ENCODE measurements around the gene TBC1D32.

Gene TBC1D32

GRCh38 chr6:121344539-121344938, 10.3 kb upstream of the TBC1D32 start (continued):
- TF ChIP-seq ZSCAN4 (tag by site-specific recombination; IDR thresholded peaks at IDR 0.05): no peak
- TF ChIP-seq PATZ1 (tag by site-specific recombination; IDR thresholded peaks at IDR 0.05): no peak
- TF ChIP-seq ZNF513 (tag by site-specific recombination; IDR thresholded peaks at IDR 0.05): no peak
- no peak for TF ChIP-seq ZNF830 (tag by site-specific recombination; IDR thresholded peaks at IDR 0.05; ENCODE audit: low read depth)
- TF ChIP-seq ZNF76 (tag by site-specific recombination; IDR thresholded peaks at IDR 0.05; ENCODE audit: borderline replicate concordance, low read depth): no peak
- TF ChIP-seq ZNF843 (tag by site-specific recombination; IDR thresholded peaks at IDR 0.05): no peak

GRCh38 chr6:121339639-121340226, 5.5 kb upstream of the TBC1D32 start:
- POLR2A ChIA-PET: no interaction called here
- Histone ChIP-seq H3K4me3 (ENCODE audit: low read depth, low read length) (no peak overlapping the region), H3K36me3 (ENCODE audit: control insufficient read depth in 2 of 2, insufficient read depth in 1 of 2, low read length in 2 of 2) (no peaks in the 10 kb centered on the region), H3K27ac (ENCODE audit: extremely low read depth, low read depth, low read length) (no peak overlapping the region), H3K9me3 (ENCODE audit: control insufficient read depth, insufficient read depth, low read depth, low read length) (no peaks in the 10 kb centered on the region), H3K4me1 (ENCODE audit: control insufficient read depth, insufficient read depth, low read length) (no peaks in the 10 kb centered on the region)
- TF ChIP-seq ZBTB10 (tag by site-specific recombination; IDR thresholded peaks at IDR 0.05): no peak
- no peak for TF ChIP-seq IKZF3 (tag by site-specific recombination; IDR thresholded peaks at IDR 0.05)
- no peak for TF ChIP-seq ZNF521 (tag by site-specific recombination; IDR thresholded peaks at IDR 0.05)
- no peak for TF ChIP-seq ZNF335 (tag by site-specific recombination; conservative IDR thresholded peaks at IDR 0.05)
- TF ChIP-seq ZNF473 (tag by site-specific recombination; IDR thresholded peaks at IDR 0.05): no peak
- CTCF ChIA-PET: no interaction called here

- no peak overlapping the region for H3K4me3 ChIP-seq (ENCODE audit: low read depth, low read length)
- no peak overlapping the region for H3K27ac ChIP-seq (ENCODE audit: extremely low read depth, low read depth, low read length)
- ChIA-PET POLR2A (no interaction called here), CTCF (no interaction called here)
- no peaks in the 10 kb centered on the region for H3K36me3 ChIP-seq (ENCODE audit: control insufficient read depth in 2 of 2, insufficient read depth in 1 of 2, low read length in 2 of 2)
- no peaks in the 10 kb centered on the region for H3K4me1 ChIP-seq (ENCODE audit: control insufficient read depth, insufficient read depth, low read length)
- no peaks in the 10 kb centered on the region for H3K9me3 ChIP-seq (ENCODE audit: control insufficient read depth, insufficient read depth, low read depth, low read length)
- TF ChIP-seq ZNF37A (tag by site-specific recombination; IDR thresholded peaks at IDR 0.05): no peak
- no peak for TF ChIP-seq KLF10 (tag by site-specific recombination; IDR thresholded peaks at IDR 0.05)
- TF ChIP-seq ZNF140 (tag by site-specific recombination; IDR thresholded peaks at IDR 0.05): no peak
- TF ChIP-seq GFI1B (tag by site-specific recombination; IDR thresholded peaks at IDR 0.05): no peak
- TF ChIP-seq ZNF48 (tag by site-specific recombination; IDR thresholded peaks at IDR 0.05): no peak
- TF ChIP-seq ZNF843 (tag by site-specific recombination; IDR thresholded peaks at IDR 0.05): no peak
- TF ChIP-seq ZNF24 (tag by site-specific recombination; IDR thresholded peaks at IDR 0.05): no peak
- no peak for TF ChIP-seq ZNF510 (tag by site-specific recombination; IDR thresholded peaks at IDR 0.05; ENCODE audit: insufficient replicate concordance)
- TF ChIP-seq PRDM1 (tag by site-specific recombination; IDR thresholded peaks at IDR 0.05): no peak
- no peak for TF ChIP-seq ZNF692 (tag by site-specific recombination; IDR thresholded peaks at IDR 0.05)
- no peak for TF ChIP-seq IKZF3 (tag by site-specific recombination; IDR thresholded peaks at IDR 0.05)
- no peak for TF ChIP-seq ZNF549 (tag by site-specific recombination; IDR thresholded peaks at IDR 0.05)
- TF ChIP-seq ZNF555 (tag by site-specific recombination; conservative IDR thresholded peaks at IDR 0.05): no peak
- no peak for TF ChIP-seq ZNF514 (tag by site-specific recombination; IDR thresholded peaks at IDR 0.05)
These were observed 4.7 kb upstream of the TBC1D32 start for GRCh38 chr6:121338956-121339355.
